Erythroblast (primary cell): Measurements from ENCODE around the gene OSBPL10.

Source experiments
- GATA1 ChIP-seq: IDR thresholded peaks from 2 replicates; pipeline ENCODE4 v1.6.1; 2011; ENCODE audit warnings: low read depth, mild to moderate bottlenecking, control low read depth, low read length, moderate library complexity
- POLR2A ChIP-seq: IDR thresholded peaks from 2 replicates; pipeline ENCODE4 v1.6.1; 2011; ENCODE audit warnings: mild to moderate bottlenecking, low read length

GRCh38 chr3:31984321-31984720, 3.3 kb upstream of the OSBPL10 start:
- TF ChIP-seq POLR2A (no peak), GATA1 (no peak)
